ENCODE data around the gene CREBL2. TPM values are rescaled to one million over a fixed set of nuclear protein-coding genes. Genes with fewer than 3 reads are reported as not detected.

Gene CREBL2
- total RNA-seq, 1 experiment from 2014 or later: 17.3 TPM

DNA sequence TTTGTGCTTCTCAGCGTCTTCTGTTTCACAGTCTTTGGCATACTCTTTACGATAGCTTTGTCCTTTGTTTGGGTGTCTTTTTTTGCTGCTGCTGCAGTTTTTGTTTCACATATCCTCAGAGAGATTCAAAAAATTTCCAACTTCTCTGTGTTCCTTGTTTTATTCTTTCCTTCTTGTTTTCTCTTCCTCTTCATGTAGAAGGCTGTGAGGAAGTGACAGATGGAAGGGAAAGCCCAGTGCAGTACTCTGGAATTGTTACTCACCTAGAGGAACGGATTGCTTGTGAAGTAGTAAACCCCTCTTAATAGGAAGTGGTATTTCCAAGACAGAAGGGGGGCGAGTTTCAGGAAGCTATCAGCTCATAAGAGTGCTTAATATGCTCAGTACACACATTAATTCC, 1.7 kb downstream of the CREBL2 start (continued):
- TF ChIP-seq, protein P1, sequence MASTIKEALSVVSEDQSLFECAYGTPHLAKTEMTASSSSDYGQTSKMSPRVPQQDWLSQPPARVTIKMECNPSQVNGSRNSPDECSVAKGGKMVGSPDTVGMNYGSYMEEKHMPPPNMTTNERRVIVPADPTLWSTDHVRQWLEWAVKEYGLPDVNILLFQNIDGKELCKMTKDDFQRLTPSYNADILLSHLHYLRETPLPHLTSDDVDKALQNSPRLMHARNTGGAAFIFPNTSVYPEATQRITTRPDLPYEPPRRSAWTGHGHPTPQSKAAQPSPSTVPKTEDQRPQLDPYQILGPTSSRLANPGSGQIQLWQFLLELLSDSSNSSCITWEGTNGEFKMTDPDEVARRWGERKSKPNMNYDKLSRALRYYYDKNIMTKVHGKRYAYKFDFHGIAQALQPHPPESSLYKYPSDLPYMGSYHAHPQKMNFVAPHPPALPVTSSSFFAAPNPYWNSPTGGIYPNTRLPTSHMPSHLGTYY (CRISPR knock-in tag; IDR thresholded peaks at IDR 0.05): no peak
- TF ChIP-seq OVOL2 (CRISPR knock-in tag; IDR thresholded peaks at IDR 0.05; ENCODE audit: borderline replicate concordance): no peak

DNA sequence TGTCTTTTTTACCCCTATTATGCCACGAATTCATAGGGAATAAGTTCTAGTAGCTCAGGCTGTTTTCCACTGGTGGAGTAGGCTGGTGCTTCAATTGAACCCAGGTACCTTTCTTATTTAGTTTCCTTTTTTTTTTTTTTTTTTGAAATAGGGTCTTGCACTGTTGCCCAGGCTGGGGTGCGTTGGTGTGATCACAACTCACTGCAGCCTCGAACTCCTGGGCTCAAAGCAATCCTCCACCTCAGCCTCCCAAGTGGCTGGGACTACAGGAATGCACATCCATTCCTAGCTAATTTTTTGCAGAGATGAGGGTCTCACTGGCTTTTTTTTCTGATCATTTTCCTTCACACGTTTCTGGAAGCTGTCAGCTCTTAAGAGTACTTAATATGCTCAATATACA, 2.7 kb downstream of the CREBL2 start:
- ChIA-PET POLR2A (no interaction called here), CTCF (no interaction called here)
- ATAC-seq: no peak
- Mint-ChIP-seq H3K4me3 (no peak overlapping the region), H3K4me1 (peaks cover 16% of the 10 kb centered on the region), H3K36me3 (peaks cover 24% of the 10 kb centered on the region), H3K9me3 (no peaks in the 10 kb centered on the region), H3K27me3 (ENCODE audit: low read depth) (no peaks in the 10 kb centered on the region), H3K27ac (no peak overlapping the region)
- TF ChIP-seq NFATC4 (CRISPR knock-in tag; IDR thresholded peaks at IDR 0.05) (no peak), TCF7 (CRISPR knock-in tag; IDR thresholded peaks at IDR 0.05; ENCODE audit: low read depth) (no peak), TEAD4 (CRISPR knock-in tag; IDR thresholded peaks at IDR 0.05) (no peak), ZNF121 (CRISPR knock-in tag; IDR thresholded peaks at IDR 0.05) (peak; percentile 44; the same call in 1 of the 2 replicates), RELA (CRISPR knock-in tag; IDR thresholded peaks at IDR 0.05; ENCODE audit: borderline replicate concordance) (no peak), ZNF396 (CRISPR knock-in tag; IDR thresholded peaks at IDR 0.05; ENCODE audit: borderline replicate concordance) (no peak)
- TF ChIP-seq, protein P2, sequence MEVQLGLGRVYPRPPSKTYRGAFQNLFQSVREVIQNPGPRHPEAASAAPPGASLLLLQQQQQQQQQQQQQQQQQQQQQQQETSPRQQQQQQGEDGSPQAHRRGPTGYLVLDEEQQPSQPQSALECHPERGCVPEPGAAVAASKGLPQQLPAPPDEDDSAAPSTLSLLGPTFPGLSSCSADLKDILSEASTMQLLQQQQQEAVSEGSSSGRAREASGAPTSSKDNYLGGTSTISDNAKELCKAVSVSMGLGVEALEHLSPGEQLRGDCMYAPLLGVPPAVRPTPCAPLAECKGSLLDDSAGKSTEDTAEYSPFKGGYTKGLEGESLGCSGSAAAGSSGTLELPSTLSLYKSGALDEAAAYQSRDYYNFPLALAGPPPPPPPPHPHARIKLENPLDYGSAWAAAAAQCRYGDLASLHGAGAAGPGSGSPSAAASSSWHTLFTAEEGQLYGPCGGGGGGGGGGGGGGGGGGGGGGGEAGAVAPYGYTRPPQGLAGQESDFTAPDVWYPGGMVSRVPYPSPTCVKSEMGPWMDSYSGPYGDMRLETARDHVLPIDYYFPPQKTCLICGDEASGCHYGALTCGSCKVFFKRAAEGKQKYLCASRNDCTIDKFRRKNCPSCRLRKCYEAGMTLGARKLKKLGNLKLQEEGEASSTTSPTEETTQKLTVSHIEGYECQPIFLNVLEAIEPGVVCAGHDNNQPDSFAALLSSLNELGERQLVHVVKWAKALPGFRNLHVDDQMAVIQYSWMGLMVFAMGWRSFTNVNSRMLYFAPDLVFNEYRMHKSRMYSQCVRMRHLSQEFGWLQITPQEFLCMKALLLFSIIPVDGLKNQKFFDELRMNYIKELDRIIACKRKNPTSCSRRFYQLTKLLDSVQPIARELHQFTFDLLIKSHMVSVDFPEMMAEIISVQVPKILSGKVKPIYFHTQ (CRISPR knock-in tag; IDR thresholded peaks at IDR 0.05): no peak
- no peak for DNase-seq (ENCODE audit: low spot score)

DNA sequence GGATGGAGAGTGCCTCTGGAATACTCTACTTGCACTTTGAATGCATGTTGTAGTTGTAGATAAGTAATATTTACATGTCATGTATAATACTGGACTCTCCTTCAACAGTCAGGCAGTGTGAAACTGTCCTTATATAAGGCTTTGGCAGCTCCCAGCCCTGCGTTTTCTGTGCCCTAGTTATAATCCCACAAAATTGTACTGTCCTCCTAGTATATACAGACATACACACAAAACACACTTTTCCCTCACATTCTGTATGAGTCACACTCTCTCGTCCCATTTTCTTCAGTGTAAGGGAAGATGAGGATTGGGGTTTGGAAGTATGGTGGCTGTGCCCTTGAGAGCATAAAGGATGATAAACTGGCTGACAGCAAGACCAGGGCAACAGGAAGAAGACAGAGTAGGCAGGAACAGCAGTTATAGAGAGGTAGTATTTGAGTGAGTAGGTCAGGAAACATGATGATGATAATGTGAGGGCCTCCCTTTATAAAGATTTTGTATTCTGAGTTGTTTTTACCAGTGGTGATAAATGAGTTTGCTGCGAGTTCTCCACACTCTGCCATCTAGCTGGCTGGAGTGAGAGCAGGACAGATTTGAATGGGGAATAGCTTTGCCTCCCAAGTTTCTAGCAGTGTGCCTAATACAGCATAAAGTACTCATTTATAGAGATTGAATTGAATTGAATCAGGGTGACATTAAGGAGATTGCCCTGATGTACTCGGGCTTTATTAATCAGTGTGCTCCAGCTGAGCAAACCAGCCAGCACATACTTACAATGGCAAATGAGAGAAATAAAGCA, 5.0 kb downstream of the CREBL2 start:
- Mint-ChIP-seq H3K27me3 (ENCODE audit: low read depth) (no peaks in the 10 kb centered on the region), H3K4me3 (no peak overlapping the region), H3K4me1 (peaks cover 11% of the 10 kb centered on the region), H3K9me3 (peaks cover 4% of the 10 kb centered on the region; the same call in 1 of the 2 replicates), H3K27ac (peak overlapping the region; percentile 31; the same call in 1 of the 2 replicates), H3K36me3 (peaks cover 33% of the 10 kb centered on the region)
- DNase-seq (ENCODE audit: low spot score) (no peak), ATAC-seq (no peak)
- POLR2A ChIA-PET: no interaction called here
- CTCF ChIA-PET: interaction anchor here (1.0 kb wide), 1 partner anchor 15 kb away, joined by 3 read pairs; no protein-coding TSS in a partner anchor
- TF ChIP-seq NR3C1 (CRISPR knock-in tag; conservative IDR thresholded peaks at IDR 0.05; ENCODE audit: low read depth) (no peak), RELA (CRISPR knock-in tag; IDR thresholded peaks at IDR 0.05; ENCODE audit: borderline replicate concordance) (no peak), ZNF232 (CRISPR knock-in tag; IDR thresholded peaks at IDR 0.05) (no peak), ZNF121 (CRISPR knock-in tag; IDR thresholded peaks at IDR 0.05) (no peak), ZNF219 (CRISPR knock-in tag; IDR thresholded peaks at IDR 0.05; ENCODE audit: borderline replicate concordance) (no peak), ZNF138 (CRISPR knock-in tag; conservative IDR thresholded peaks at IDR 0.05) (no peak)
- TF ChIP-seq, protein P3, sequence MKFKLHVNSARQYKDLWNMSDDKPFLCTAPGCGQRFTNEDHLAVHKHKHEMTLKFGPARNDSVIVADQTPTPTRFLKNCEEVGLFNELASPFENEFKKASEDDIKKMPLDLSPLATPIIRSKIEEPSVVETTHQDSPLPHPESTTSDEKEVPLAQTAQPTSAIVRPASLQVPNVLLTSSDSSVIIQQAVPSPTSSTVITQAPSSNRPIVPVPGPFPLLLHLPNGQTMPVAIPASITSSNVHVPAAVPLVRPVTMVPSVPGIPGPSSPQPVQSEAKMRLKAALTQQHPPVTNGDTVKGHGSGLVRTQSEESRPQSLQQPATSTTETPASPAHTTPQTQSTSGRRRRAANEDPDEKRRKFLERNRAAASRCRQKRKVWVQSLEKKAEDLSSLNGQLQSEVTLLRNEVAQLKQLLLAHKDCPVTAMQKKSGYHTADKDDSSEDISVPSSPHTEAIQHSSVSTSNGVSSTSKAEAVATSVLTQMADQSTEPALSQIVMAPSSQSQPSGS (CRISPR knock-in tag; IDR thresholded peaks at IDR 0.05; ENCODE audit: borderline replicate concordance, low read depth): no peak
- TF ChIP-seq, protein P4, sequence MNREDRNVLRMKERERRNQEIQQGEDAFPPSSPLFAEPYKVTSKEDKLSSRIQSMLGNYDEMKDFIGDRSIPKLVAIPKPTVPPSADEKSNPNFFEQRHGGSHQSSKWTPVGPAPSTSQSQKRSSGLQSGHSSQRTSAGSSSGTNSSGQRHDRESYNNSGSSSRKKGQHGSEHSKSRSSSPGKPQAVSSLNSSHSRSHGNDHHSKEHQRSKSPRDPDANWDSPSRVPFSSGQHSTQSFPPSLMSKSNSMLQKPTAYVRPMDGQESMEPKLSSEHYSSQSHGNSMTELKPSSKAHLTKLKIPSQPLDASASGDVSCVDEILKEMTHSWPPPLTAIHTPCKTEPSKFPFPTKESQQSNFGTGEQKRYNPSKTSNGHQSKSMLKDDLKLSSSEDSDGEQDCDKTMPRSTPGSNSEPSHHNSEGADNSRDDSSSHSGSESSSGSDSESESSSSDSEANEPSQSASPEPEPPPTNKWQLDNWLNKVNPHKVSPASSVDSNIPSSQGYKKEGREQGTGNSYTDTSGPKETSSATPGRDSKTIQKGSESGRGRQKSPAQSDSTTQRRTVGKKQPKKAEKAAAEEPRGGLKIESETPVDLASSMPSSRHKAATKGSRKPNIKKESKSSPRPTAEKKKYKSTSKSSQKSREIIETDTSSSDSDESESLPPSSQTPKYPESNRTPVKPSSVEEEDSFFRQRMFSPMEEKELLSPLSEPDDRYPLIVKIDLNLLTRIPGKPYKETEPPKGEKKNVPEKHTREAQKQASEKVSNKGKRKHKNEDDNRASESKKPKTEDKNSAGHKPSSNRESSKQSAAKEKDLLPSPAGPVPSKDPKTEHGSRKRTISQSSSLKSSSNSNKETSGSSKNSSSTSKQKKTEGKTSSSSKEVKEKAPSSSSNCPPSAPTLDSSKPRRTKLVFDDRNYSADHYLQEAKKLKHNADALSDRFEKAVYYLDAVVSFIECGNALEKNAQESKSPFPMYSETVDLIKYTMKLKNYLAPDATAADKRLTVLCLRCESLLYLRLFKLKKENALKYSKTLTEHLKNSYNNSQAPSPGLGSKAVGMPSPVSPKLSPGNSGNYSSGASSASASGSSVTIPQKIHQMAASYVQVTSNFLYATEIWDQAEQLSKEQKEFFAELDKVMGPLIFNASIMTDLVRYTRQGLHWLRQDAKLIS (CRISPR knock-in tag; IDR thresholded peaks at IDR 0.05; ENCODE audit: borderline replicate concordance): no peak
- TF ChIP-seq, protein P2 (CRISPR knock-in tag; IDR thresholded peaks at IDR 0.05): no peak
- TF ChIP-seq, protein P5, sequence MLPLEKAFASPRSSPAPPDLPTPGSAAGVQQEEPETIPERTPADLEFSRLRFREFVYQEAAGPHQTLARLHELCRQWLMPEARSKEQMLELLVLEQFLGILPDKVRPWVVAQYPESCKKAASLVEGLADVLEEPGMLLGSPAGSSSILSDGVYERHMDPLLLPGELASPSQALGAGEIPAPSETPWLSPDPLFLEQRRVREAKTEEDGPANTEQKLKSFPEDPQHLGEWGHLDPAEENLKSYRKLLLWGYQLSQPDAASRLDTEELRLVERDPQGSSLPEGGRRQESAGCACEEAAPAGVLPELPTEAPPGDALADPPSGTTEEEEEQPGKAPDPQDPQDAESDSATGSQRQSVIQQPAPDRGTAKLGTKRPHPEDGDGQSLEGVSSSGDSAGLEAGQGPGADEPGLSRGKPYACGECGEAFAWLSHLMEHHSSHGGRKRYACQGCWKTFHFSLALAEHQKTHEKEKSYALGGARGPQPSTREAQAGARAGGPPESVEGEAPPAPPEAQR (CRISPR knock-in tag; IDR thresholded peaks at IDR 0.05): no peak
